Measurements from ENCODE around the gene WAPL.

Gene WAPL

DNA sequence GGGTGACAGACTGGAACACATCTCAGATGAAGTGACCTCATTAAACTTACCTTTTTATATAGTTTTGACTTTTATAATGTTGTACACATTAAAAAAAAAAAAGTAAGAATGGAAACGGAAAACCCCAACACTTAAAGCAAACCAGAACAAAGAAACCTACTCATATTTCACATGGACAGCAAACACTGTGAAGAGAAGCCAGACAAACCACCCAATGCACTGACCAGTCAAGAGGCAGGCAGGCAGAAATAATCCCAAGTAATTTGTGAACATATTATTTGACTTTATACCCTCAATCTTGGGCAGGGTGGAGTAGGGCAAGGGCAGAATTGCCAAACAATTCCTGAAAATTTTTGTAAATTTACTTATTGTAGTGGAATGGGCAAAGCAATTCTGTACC, 39.8 kb downstream of the WAPL start:
- Histone ChIP-seq H2AFZ (ENCODE audit: low read length) (no peak overlapping the region), H3K9me3 (ENCODE audit: low read length) (no peaks in the 10 kb centered on the region), H3K36me3 (ENCODE audit: insufficient read depth, low read length) (peaks cover 64% of the 10 kb centered on the region), H3K4me2 (ENCODE audit: low read length) (no peak overlapping the region), H3K9ac (ENCODE audit: low read length) (no peak overlapping the region), H3K4me1 (ENCODE audit: insufficient read depth, low read length, severe bottlenecking) (no peaks in the 10 kb centered on the region), H3K79me2 (ENCODE audit: insufficient read depth, low read length) (peaks cover 3% of the 10 kb centered on the region; the same call in 1 of the 2 replicates), H3K27ac (ENCODE audit: low read depth, low read length, poor library complexity, severe bottlenecking) (no peak overlapping the region), H3K4me3 (ENCODE audit: low read depth, low read length, poor library complexity, severe bottlenecking) (no peak overlapping the region), H3K27me3 (ENCODE audit: insufficient read depth, low read length) (no peaks in the 10 kb centered on the region), H3K9me2 (ENCODE audit: low read depth, low read length) (no peaks in the 10 kb centered on the region), H3F3A (ENCODE audit: insufficient read depth, low read length) (no peaks in the 10 kb centered on the region), H4K20me1 (ENCODE audit: insufficient read depth, low read length) (no peaks in the 10 kb centered on the region)
- TF ChIP-seq, protein P1, sequence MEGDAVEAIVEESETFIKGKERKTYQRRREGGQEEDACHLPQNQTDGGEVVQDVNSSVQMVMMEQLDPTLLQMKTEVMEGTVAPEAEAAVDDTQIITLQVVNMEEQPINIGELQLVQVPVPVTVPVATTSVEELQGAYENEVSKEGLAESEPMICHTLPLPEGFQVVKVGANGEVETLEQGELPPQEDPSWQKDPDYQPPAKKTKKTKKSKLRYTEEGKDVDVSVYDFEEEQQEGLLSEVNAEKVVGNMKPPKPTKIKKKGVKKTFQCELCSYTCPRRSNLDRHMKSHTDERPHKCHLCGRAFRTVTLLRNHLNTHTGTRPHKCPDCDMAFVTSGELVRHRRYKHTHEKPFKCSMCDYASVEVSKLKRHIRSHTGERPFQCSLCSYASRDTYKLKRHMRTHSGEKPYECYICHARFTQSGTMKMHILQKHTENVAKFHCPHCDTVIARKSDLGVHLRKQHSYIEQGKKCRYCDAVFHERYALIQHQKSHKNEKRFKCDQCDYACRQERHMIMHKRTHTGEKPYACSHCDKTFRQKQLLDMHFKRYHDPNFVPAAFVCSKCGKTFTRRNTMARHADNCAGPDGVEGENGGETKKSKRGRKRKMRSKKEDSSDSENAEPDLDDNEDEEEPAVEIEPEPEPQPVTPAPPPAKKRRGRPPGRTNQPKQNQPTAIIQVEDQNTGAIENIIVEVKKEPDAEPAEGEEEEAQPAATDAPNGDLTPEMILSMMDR (IDR thresholded peaks at IDR 0.05; ENCODE audit: low read length): no peak
- no peak for TF ChIP-seq EZH2 (IDR thresholded peaks at IDR 0.05; ENCODE audit: borderline replicate concordance, low read length)

DNA sequence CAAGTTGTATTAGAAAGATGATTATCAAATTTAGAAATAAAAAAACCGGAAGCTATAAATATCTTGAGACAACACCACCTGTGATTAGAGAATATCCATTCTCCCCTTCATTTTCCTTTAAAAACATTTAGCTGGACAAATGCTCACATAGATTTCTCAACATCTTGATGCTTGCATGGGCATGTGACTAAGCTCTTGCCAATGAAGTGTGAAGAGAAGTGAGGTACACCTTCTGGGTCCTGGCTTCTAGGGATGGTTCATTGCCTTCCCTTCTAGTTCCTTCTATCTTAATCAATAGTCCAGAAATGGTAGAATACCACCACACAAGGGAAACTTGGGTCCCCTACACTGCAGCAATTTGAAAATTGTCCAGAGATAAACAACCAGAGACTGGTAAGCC, 41.0 kb downstream of the WAPL start:
- H3F3A ChIP-seq (ENCODE audit: insufficient read depth, low read length): no peaks in the 10 kb centered on the region
- no peak overlapping the region for H3K4me2 ChIP-seq (ENCODE audit: low read length)
- H2AFZ ChIP-seq (ENCODE audit: low read length): no peak overlapping the region
- H3K4me3 ChIP-seq (ENCODE audit: low read depth, low read length, poor library complexity, severe bottlenecking): no peak overlapping the region
- peaks cover 56% of the 10 kb centered on the region for H3K36me3 ChIP-seq (ENCODE audit: insufficient read depth, low read length)
- no peaks in the 10 kb centered on the region for H3K4me1 ChIP-seq (ENCODE audit: insufficient read depth, low read length, severe bottlenecking)
- no peaks in the 10 kb centered on the region; the same call in 1 of the 2 replicates for H3K79me2 ChIP-seq (ENCODE audit: insufficient read depth, low read length)
- TF ChIP-seq, protein P1 (IDR thresholded peaks at IDR 0.05; ENCODE audit: low read length): no peak
- TF ChIP-seq EZH2 (IDR thresholded peaks at IDR 0.05; ENCODE audit: borderline replicate concordance, low read length): no peak
- H4K20me1 ChIP-seq (ENCODE audit: insufficient read depth, low read length): no peaks in the 10 kb centered on the region
- H3K27me3 ChIP-seq (ENCODE audit: insufficient read depth, low read length): no peaks in the 10 kb centered on the region
- H3K9me2 ChIP-seq (ENCODE audit: low read depth, low read length): no peaks in the 10 kb centered on the region
- H3K9ac ChIP-seq (ENCODE audit: low read length): no peak overlapping the region
- H3K27ac ChIP-seq (ENCODE audit: low read depth, low read length, poor library complexity, severe bottlenecking): no peak overlapping the region
- no peaks in the 10 kb centered on the region for H3K9me3 ChIP-seq (ENCODE audit: low read length)

DNA sequence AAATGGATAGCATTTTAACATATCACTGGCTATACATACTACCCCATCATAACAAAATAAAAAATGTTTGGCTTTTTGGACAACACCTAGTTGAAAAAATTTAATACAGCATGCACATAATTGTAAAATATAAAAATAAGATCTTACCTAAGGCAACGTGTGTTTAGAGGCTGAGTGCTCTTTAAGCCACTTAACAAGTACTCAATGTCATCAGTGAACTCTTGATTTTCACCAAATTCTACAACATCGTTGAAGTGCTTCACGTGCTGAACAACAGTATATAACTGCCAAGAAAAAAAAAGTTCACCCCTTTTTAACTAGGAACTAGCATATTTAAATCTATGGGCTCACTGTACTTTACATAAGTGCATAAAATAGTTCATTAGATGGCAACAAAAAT, 49.5 kb downstream of the WAPL start:
- peaks cover 71% of the 10 kb centered on the region for H3K36me3 ChIP-seq (ENCODE audit: insufficient read depth, low read length)
- TF ChIP-seq, protein P1 (IDR thresholded peaks at IDR 0.05; ENCODE audit: low read length): no peak
- TF ChIP-seq EZH2 (IDR thresholded peaks at IDR 0.05; ENCODE audit: borderline replicate concordance, low read length): no peak
- H3K79me2 ChIP-seq (ENCODE audit: insufficient read depth, low read length): 0 out of 2 replicates have a peak, but pooled peaks cover 5% of the 10 kb centered on the region

More for the DNA sequence above, 49.5 kb downstream of the WAPL start:
- Histone ChIP-seq H3K9ac (ENCODE audit: low read length) (no peak overlapping the region), H3K9me2 (ENCODE audit: low read depth, low read length) (no peaks in the 10 kb centered on the region), H3K27ac (ENCODE audit: low read depth, low read length, poor library complexity, severe bottlenecking) (no peak overlapping the region), H3F3A (ENCODE audit: insufficient read depth, low read length) (no peaks in the 10 kb centered on the region), H3K4me2 (ENCODE audit: low read length) (no peak overlapping the region), H3K4me1 (ENCODE audit: insufficient read depth, low read length, severe bottlenecking) (no peaks in the 10 kb centered on the region), H3K4me3 (ENCODE audit: low read depth, low read length, poor library complexity, severe bottlenecking) (no peak overlapping the region), H3K27me3 (ENCODE audit: insufficient read depth, low read length) (no peaks in the 10 kb centered on the region), H4K20me1 (ENCODE audit: insufficient read depth, low read length) (no peaks in the 10 kb centered on the region), H2AFZ (ENCODE audit: low read length) (no peak overlapping the region), H3K9me3 (ENCODE audit: low read length) (no peaks in the 10 kb centered on the region)
